Astrocyte (in vitro differentiated cells and primary cell): Measurements from ENCODE around the gene INPP5F. TPM values are rescaled to one million over a fixed set of nuclear protein-coding genes. Genes with fewer than 3 reads are reported as not detected.

Experiments used
- DNase-seq: peaks from one replicate; pipeline ENCODE4 v3.0.0-alpha.2; 2010; ENCODE audit warnings: low read depth
- FAIRE-seq: peaks from 2 replicates; lab custom pipeline; 2011; peaks lifted over from hg19 to GRCh38; lab: Jason Lieb, UNC
- H2AFZ ChIP-seq: 2 replicates; pipeline ENCODE4 v1.6.0; 2012; ENCODE audit warnings: low read depth, low read length, inconsistent platforms
- H3K27ac ChIP-seq: 2 replicates; pipeline ENCODE4 v1.5.1; 2011; ENCODE audit warnings: low read depth, low read length, inconsistent platforms
- H3K27me3 ChIP-seq: 2 replicates; pipeline ENCODE4 v1.6.0; 2011; ENCODE audit warnings: low read length, inconsistent platforms; ENCODE audit not compliant: insufficient read depth
- H3K36me3 ChIP-seq: 2 replicates; pipeline ENCODE4 v1.5.1; 2011; ENCODE audit warnings: low read length, inconsistent platforms; ENCODE audit not compliant: insufficient read depth
- H3K4me1 ChIP-seq: 2 replicates; pipeline ENCODE4 v1.5.1; 2011; ENCODE audit warnings: low read length, inconsistent platforms; ENCODE audit not compliant: insufficient read depth
- H3K4me2 ChIP-seq: 2 replicates; pipeline ENCODE4 v1.6.0; 2012; ENCODE audit warnings: low read length, inconsistent platforms
- H3K4me3 ChIP-seq: 2 replicates; pipeline ENCODE4 v1.5.1; 2011; ENCODE audit warnings: low read depth, mild to moderate bottlenecking, low read length, inconsistent platforms; ENCODE audit not compliant: insufficient read depth
- H3K79me2 ChIP-seq: 2 replicates; pipeline ENCODE4 v1.6.0; 2012; ENCODE audit warnings: mild to moderate bottlenecking, low read length, inconsistent platforms; ENCODE audit not compliant: insufficient read depth
- H3K9ac ChIP-seq: 2 replicates; pipeline ENCODE4 v1.6.0; 2012; ENCODE audit warnings: mild to moderate bottlenecking, low read length, inconsistent platforms
- H3K9me3 ChIP-seq: 2 replicates; pipeline ENCODE4 v1.5.1; 2012; ENCODE audit warnings: low read depth, mild to moderate bottlenecking, low read length, inconsistent platforms; ENCODE audit not compliant: insufficient read depth
- H4K20me1 ChIP-seq: 2 replicates; pipeline ENCODE4 v1.6.0; 2012; ENCODE audit warnings: low read length, inconsistent platforms; ENCODE audit not compliant: insufficient read depth
- H3K27ac Mint-ChIP-seq: one replicate; pipeline ENCODE4 v1.8.0; 2021; ENCODE audit warnings: mild to moderate bottlenecking, mixed read lengths; ENCODE audit not compliant: unreplicated experiment
- H3K27me3 Mint-ChIP-seq: one replicate; pipeline ENCODE4 v1.8.0; 2021; ENCODE audit warnings: low read depth, mixed read lengths; ENCODE audit not compliant: unreplicated experiment
- H3K36me3 Mint-ChIP-seq: one replicate; pipeline ENCODE4 v1.8.0; 2021; ENCODE audit warnings: low read depth, mixed read lengths; ENCODE audit not compliant: unreplicated experiment
- H3K4me1 Mint-ChIP-seq: one replicate; pipeline ENCODE4 v1.8.0; 2021; ENCODE audit warnings: low read depth, mixed read lengths; ENCODE audit not compliant: unreplicated experiment
- H3K4me3 Mint-ChIP-seq: one replicate; pipeline ENCODE4 v1.8.0; 2021; ENCODE audit warnings: mild to moderate bottlenecking, moderate library complexity, mixed read lengths; ENCODE audit not compliant: unreplicated experiment
- H3K9me3 Mint-ChIP-seq: one replicate; pipeline ENCODE4 v1.8.0; 2021; ENCODE audit warnings: mild to moderate bottlenecking, mixed read lengths; ENCODE audit not compliant: unreplicated experiment
- CTCF ChIP-seq: IDR thresholded peaks from 2 replicates; pipeline ENCODE4 v1.5.1; 2011; ENCODE audit warnings: low read depth, mild to moderate bottlenecking, inconsistent platforms, low read length, moderate library complexity; ENCODE audit not compliant: insufficient read depth
- EZH2 ChIP-seq: IDR thresholded peaks from 2 replicates; pipeline ENCODE4 v1.6.1; 2012; ENCODE audit warnings: mild to moderate bottlenecking, low read length, inconsistent platforms; ENCODE audit not compliant: insufficient read depth
- total RNA-seq: library from RNA; stranded (reverse); gene quantifications from 2 replicates; pipeline ENCODE4 v1.2.1, GENCODE V29; 2021

The INPP5F gene
- total RNA-seq, 1 donor from 2014 or later: 101 TPM

- H3K27ac ChIP-seq: no peak overlapping the region
- no peaks in the 10 kb centered on the region for H3K9me3 ChIP-seq
- H3K4me3 ChIP-seq: no peak overlapping the region
- H2AFZ ChIP-seq: no peak overlapping the region
- no peaks in the 10 kb centered on the region for H3K36me3 ChIP-seq
- H4K20me1 ChIP-seq: no peaks in the 10 kb centered on the region
- H3K36me3 Mint-ChIP-seq: no peaks in the 10 kb centered on the region
- peaks cover 50% of the 10 kb centered on the region for H3K79me2 ChIP-seq
- H3K4me1 ChIP-seq: peaks cover 20% of the 10 kb centered on the region
- no peak overlapping the region for H3K4me2 ChIP-seq
- TF ChIP-seq CTCF (no peak), EZH2 (no peak)
- peaks cover 49% of the 10 kb centered on the region for H3K4me1 Mint-ChIP-seq
- no peaks in the 10 kb centered on the region for H3K9me3 Mint-ChIP-seq
- FAIRE-seq: no peak
- no peak overlapping the region for H3K9ac ChIP-seq
- DNase-seq: no peak
- H3K27me3 Mint-ChIP-seq: no peaks in the 10 kb centered on the region
- H3K4me3 Mint-ChIP-seq: no peak overlapping the region
- H3K27me3 ChIP-seq: no peaks in the 10 kb centered on the region
- no peak overlapping the region for H3K27ac Mint-ChIP-seq
Measured at GRCh38 chr10:119740096-119740495, 14.2 kb downstream of the INPP5F start.

GRCh38 chr10:119742947-119743648 lies 17.2 kb downstream of the INPP5F start:
- Histone ChIP-seq H2AFZ (peak overlapping the region; percentile 49), H4K20me1 (no peaks in the 10 kb centered on the region), H3K4me3 (no peak overlapping the region), H3K9me3 (no peaks in the 10 kb centered on the region), H3K79me2 (peaks cover 45% of the 10 kb centered on the region), H3K27ac (no peak overlapping the region), H3K27me3 (no peaks in the 10 kb centered on the region), H3K9ac (no peak overlapping the region), H3K36me3 (no peaks in the 10 kb centered on the region), H3K4me2 (peak overlapping the region; percentile 76), H3K4me1 (peaks cover 6% of the 10 kb centered on the region)
- H3K36me3 Mint-ChIP-seq: no peaks in the 10 kb centered on the region
- no peaks in the 10 kb centered on the region for H3K9me3 Mint-ChIP-seq
- DNase-seq (peak; percentile 62), FAIRE-seq (no peak)
- TF ChIP-seq CTCF: no peak
- no peak for TF ChIP-seq EZH2
- peak overlapping the region; percentile 93 for H3K27ac Mint-ChIP-seq
- H3K27me3 Mint-ChIP-seq: no peaks in the 10 kb centered on the region
- H3K4me3 Mint-ChIP-seq: peak overlapping the region; percentile 21
- peaks cover 31% of the 10 kb centered on the region for H3K4me1 Mint-ChIP-seq

GRCh38 chr10:119747940-119748339 lies 22.1 kb downstream of the INPP5F start:
- H3K4me1 ChIP-seq: peaks cover 10% of the 10 kb centered on the region
- Mint-ChIP-seq H3K4me1 (peaks cover 19% of the 10 kb centered on the region), H3K4me3 (no peak overlapping the region), H3K36me3 (no peaks in the 10 kb centered on the region), H3K27me3 (no peaks in the 10 kb centered on the region), H3K9me3 (no peaks in the 10 kb centered on the region), H3K27ac (no peak overlapping the region)
- H3K79me2 ChIP-seq: peaks cover 19% of the 10 kb centered on the region
- H3K9me3 ChIP-seq: no peaks in the 10 kb centered on the region
- H3K27me3 ChIP-seq: no peaks in the 10 kb centered on the region
- no peak overlapping the region for H3K4me3 ChIP-seq
- H3K4me2 ChIP-seq: no peak overlapping the region
- H3K27ac ChIP-seq: no peak overlapping the region
- TF ChIP-seq CTCF (no peak), EZH2 (no peak)
- DNase-seq: no peak
- H3K36me3 ChIP-seq: no peaks in the 10 kb centered on the region
- no peak overlapping the region for H3K9ac ChIP-seq
- H2AFZ ChIP-seq: no peak overlapping the region
- H4K20me1 ChIP-seq: no peaks in the 10 kb centered on the region
- FAIRE-seq: no peak
